NCI-H82 (cell line): ENCODE measurements around the gene PRPH.
"Not testable (repeated sequence)": the region's sequence is repeated elsewhere in the genome, so short reads cannot be mapped to it uniquely, and the experiment has no call there.

Experiments used
- DNase-seq: peaks from one replicate; lab custom pipeline; 2025; lab: John Stamatoyannopoulos, UW

Gene PRPH

GRCh38 chr12:49295082-49295936 is at the start of gene PRPH:
Gene PRPH (plus strand): TSS chr12:49295147. CDS start chr12:49295201, 54 bp downstream.
- DNase-seq, result no peak

GRCh38 chr12:49251357-49251756 is 43.6 kb upstream of the PRPH start:
- peak; percentile 30 for DNase-seq

GRCh38 chr12:49253033-49253623 is 41.8 kb upstream of the PRPH start:
- no peak for DNase-seq

GRCh38 chr12:49255456-49255855 is 39.5 kb upstream of the PRPH start:
- DNase-seq, result not testable (repeated sequence)

- DNase-seq, result no peak
These were observed 38.9 kb upstream of the PRPH start for GRCh38 chr12:49255857-49256637.

- not testable (repeated sequence) for DNase-seq
These were observed 37.3 kb upstream of the PRPH start for GRCh38 chr12:49257508-49258184.

GRCh38 chr12:49259452-49259851 is 35.5 kb upstream of the PRPH start:
- DNase-seq, result no peak

- DNase-seq, result no peak
These were observed 34.8 kb upstream of the PRPH start for GRCh38 chr12:49260166-49260565.

- no peak for DNase-seq
These were observed 34.2 kb upstream of the PRPH start for GRCh38 chr12:49260571-49261363.

GRCh38 chr12:49261721-49262120 is 33.2 kb upstream of the PRPH start:
- no peak for DNase-seq

GRCh38 chr12:49263400-49263763 is 31.6 kb upstream of the PRPH start:
- no peak for DNase-seq

- DNase-seq, result no peak
These were observed 30.5 kb upstream of the PRPH start for GRCh38 chr12:49264466-49264872.

- peak; percentile 95 for DNase-seq
These were observed 29.8 kb upstream of the PRPH start, which contains the start of gene TUBA1C for GRCh38 chr12:49264873-49265792. Gene TUBA1C (plus strand): TSS chr12:49265082. CDS start chr12:49265182, 100 bp downstream.

- not testable (repeated sequence) for DNase-seq
These were observed 25.8 kb upstream of the PRPH start for GRCh38 chr12:49269191-49269590.

- DNase-seq, result no peak
These were observed 21.9 kb upstream of the PRPH start for GRCh38 chr12:49272790-49273725.

GRCh38 chr12:49273726-49274395 is 21.1 kb upstream of the PRPH start:
- no peak for DNase-seq

GRCh38 chr12:49274396-49275069 is 20.4 kb upstream of the PRPH start:
- no peak for DNase-seq
